ENCODE results near the gene KCP. TPM values are rescaled to one million over a fixed set of nuclear protein-coding genes. Genes with fewer than 3 reads are reported as not detected.

KCP gene
- total and polyA plus RNA-seq, 3 experiments from 2014 or later = 0.84 to 1.1 TPM; not detected in 1

GRCh38 chr7:128891110-128891941, 19.2 kb downstream of the KCP start:
- Histone ChIP-seq H3K27me3 (ENCODE audit: insufficient read depth, low read length, poor library complexity, severe bottlenecking) (peaks cover 7% of the 10 kb centered on the region), H3K4me1 (ENCODE audit: insufficient read depth, low read length) (no peaks in the 10 kb centered on the region), H3K27ac (ENCODE audit: low read depth, low read length) (no peak overlapping the region), H3K36me3 (ENCODE audit: insufficient read depth, low read length) (no peaks in the 10 kb centered on the region), H3K4me3 (ENCODE audit: low read length) (no peak overlapping the region), H3K9me3 (ENCODE audit: low read length) (no peaks in the 10 kb centered on the region)
- Mint-ChIP-seq H3K27me3 (peaks cover 5 to 14% of the 10 kb centered on the region in 2 donors), H3K36me3 (no peaks in the 10 kb centered on the region), H3K9me3 (no peaks in the 10 kb centered on the region), H3K27ac (no peak overlapping the region), H3K4me3 (peak overlapping the region in 3 of 7 donors; percentile 27 to 38 (median 27)), H3K4me1 (peaks cover 3 to 4% (median 3%) of the 10 kb centered on the region in 3 donors)
- DNase-seq = peak in 1 of 5 donors; percentile 52
- POLR2A ChIA-PET = no interaction called here
- CTCF ChIA-PET = no interaction called here

GRCh38 chr7:128890306-128891109, 20.0 kb downstream of the KCP start:
- H3K4me3 Mint-ChIP-seq = peak overlapping the region in 3 of 7 donors; percentile 27 to 47 (median 44)

GRCh38 chr7:128889121-128889520, 21.4 kb downstream of the KCP start:
- Mint-ChIP-seq H3K36me3 (no peaks in the 10 kb centered on the region), H3K4me3 (no peak overlapping the region), H3K27ac (no peak overlapping the region), H3K4me1 (peaks cover 3 to 4% (median 4%) of the 10 kb centered on the region in 3 donors), H3K27me3 (peaks cover 7 to 19% of the 10 kb centered on the region in 2 donors), H3K9me3 (no peaks in the 10 kb centered on the region)
- Histone ChIP-seq H3K9me3 (ENCODE audit: low read length) (no peaks in the 10 kb centered on the region), H3K4me1 (ENCODE audit: insufficient read depth, low read length) (no peaks in the 10 kb centered on the region), H3K36me3 (ENCODE audit: insufficient read depth, low read length) (no peaks in the 10 kb centered on the region), H3K27me3 (ENCODE audit: insufficient read depth, low read length, poor library complexity, severe bottlenecking) (peaks cover 7% of the 10 kb centered on the region), H3K27ac (ENCODE audit: low read depth, low read length) (no peak overlapping the region), H3K4me3 (ENCODE audit: low read length) (no peak overlapping the region)
- POLR2A ChIA-PET = no interaction called here
- CTCF ChIA-PET = no interaction called here
- peak in 1 of 5 donors; percentile 20 for DNase-seq

More at GRCh38 chr7:128890306-128891109, 20.0 kb downstream of the KCP start:
- peaks cover 3 to 4% (median 3%) of the 10 kb centered on the region in 3 donors for H3K4me1 Mint-ChIP-seq
- H3K36me3 ChIP-seq (ENCODE audit: insufficient read depth, low read length) = no peaks in the 10 kb centered on the region
- peak in 1 of 5 donors; percentile 41 for DNase-seq
- CTCF ChIA-PET = no interaction called here
- H3K9me3 Mint-ChIP-seq = no peaks in the 10 kb centered on the region
- H3K27me3 ChIP-seq (ENCODE audit: insufficient read depth, low read length, poor library complexity, severe bottlenecking) = peaks cover 7% of the 10 kb centered on the region
- peaks cover 5 to 19% of the 10 kb centered on the region in 2 donors for H3K27me3 Mint-ChIP-seq
- H3K27ac ChIP-seq (ENCODE audit: low read depth, low read length) = no peak overlapping the region
- H3K4me3 ChIP-seq (ENCODE audit: low read length) = no peak overlapping the region
- no peaks in the 10 kb centered on the region for H3K9me3 ChIP-seq (ENCODE audit: low read length)
- POLR2A ChIA-PET = no interaction called here
- no peaks in the 10 kb centered on the region for H3K36me3 Mint-ChIP-seq
- H3K4me1 ChIP-seq (ENCODE audit: insufficient read depth, low read length) = no peaks in the 10 kb centered on the region
- no peak overlapping the region for H3K27ac Mint-ChIP-seq

- ChIA-PET POLR2A (no interaction called here), CTCF (no interaction called here)
- Histone ChIP-seq H3K27me3 (ENCODE audit: insufficient read depth, low read length, poor library complexity, severe bottlenecking) (peaks cover 7% of the 10 kb centered on the region), H3K4me3 (ENCODE audit: low read length) (no peak overlapping the region), H3K36me3 (ENCODE audit: insufficient read depth, low read length) (no peaks in the 10 kb centered on the region), H3K9me3 (ENCODE audit: low read length) (no peaks in the 10 kb centered on the region), H3K27ac (ENCODE audit: low read depth, low read length) (no peak overlapping the region), H3K4me1 (ENCODE audit: insufficient read depth, low read length) (no peaks in the 10 kb centered on the region)
- Mint-ChIP-seq H3K4me1 (peaks cover 3 to 6% (median 4%) of the 10 kb centered on the region in 3 donors), H3K9me3 (no peaks in the 10 kb centered on the region), H3K27ac (no peak overlapping the region), H3K36me3 (no peaks in the 10 kb centered on the region), H3K27me3 (peaks cover 7 to 19% of the 10 kb centered on the region in 2 donors), H3K4me3 (no peak overlapping the region)
- DNase-seq = peak in 1 of 5 donors; percentile 19
Observed at GRCh38 chr7:128888756-128889095, 21.8 kb downstream of the KCP start.

- Histone ChIP-seq H3K4me3 (ENCODE audit: low read length) (no peak overlapping the region), H3K4me1 (ENCODE audit: insufficient read depth, low read length) (no peaks in the 10 kb centered on the region), H3K36me3 (ENCODE audit: insufficient read depth, low read length) (no peaks in the 10 kb centered on the region), H3K9me3 (ENCODE audit: low read length) (no peaks in the 10 kb centered on the region), H3K27me3 (ENCODE audit: insufficient read depth, low read length, poor library complexity, severe bottlenecking) (peaks cover 7% of the 10 kb centered on the region), H3K27ac (ENCODE audit: low read depth, low read length) (no peak overlapping the region)
- no peaks in the 10 kb centered on the region for H3K36me3 Mint-ChIP-seq
- ChIA-PET CTCF (no interaction called here), POLR2A (no interaction called here)
- no peak overlapping the region for H3K27ac Mint-ChIP-seq
- no peak overlapping the region for H3K4me3 Mint-ChIP-seq
- peaks cover 7 to 19% of the 10 kb centered on the region in 2 donors for H3K27me3 Mint-ChIP-seq
- H3K9me3 Mint-ChIP-seq = no peaks in the 10 kb centered on the region
- peaks cover 5 to 12% (median 9%) of the 10 kb centered on the region in 3 donors for H3K4me1 Mint-ChIP-seq
- DNase-seq = peak in 1 of 5 donors; percentile 8
Observed at GRCh38 chr7:128888039-128888755, 22.3 kb downstream of the KCP start.

GRCh38 chr7:128887169-128888038, 23.1 kb downstream of the KCP start:
- peak in 1 of 5 donors; percentile 14 for DNase-seq
- Mint-ChIP-seq H3K4me1 (peaks cover 5 to 12% (median 9%) of the 10 kb centered on the region in 3 donors), H3K9me3 (no peaks in the 10 kb centered on the region), H3K27ac (no peak overlapping the region), H3K27me3 (peaks cover 7 to 19% of the 10 kb centered on the region in 2 donors), H3K36me3 (no peaks in the 10 kb centered on the region), H3K4me3 (no peak overlapping the region)
- Histone ChIP-seq H3K4me3 (ENCODE audit: low read length) (no peak overlapping the region), H3K36me3 (ENCODE audit: insufficient read depth, low read length) (no peaks in the 10 kb centered on the region), H3K27ac (ENCODE audit: low read depth, low read length) (no peak overlapping the region), H3K9me3 (ENCODE audit: low read length) (no peaks in the 10 kb centered on the region), H3K4me1 (ENCODE audit: insufficient read depth, low read length) (no peaks in the 10 kb centered on the region), H3K27me3 (ENCODE audit: insufficient read depth, low read length, poor library complexity, severe bottlenecking) (peaks cover 7% of the 10 kb centered on the region)
- ChIA-PET CTCF (no interaction called here), POLR2A (no interaction called here)

GRCh38 chr7:128886391-128887168, 23.9 kb downstream of the KCP start:
- H3K27ac Mint-ChIP-seq = no peak overlapping the region
- CTCF ChIA-PET = no interaction called here
- H3K27me3 ChIP-seq (ENCODE audit: insufficient read depth, low read length, poor library complexity, severe bottlenecking) = peaks cover 7% of the 10 kb centered on the region

More at GRCh38 chr7:128886391-128887168, 23.9 kb downstream of the KCP start:
- peak in 1 of 5 donors; percentile 38 for DNase-seq
- Mint-ChIP-seq H3K9me3 (no peaks in the 10 kb centered on the region), H3K27me3 (peaks cover 7 to 15% of the 10 kb centered on the region in 2 donors), H3K4me3 (no peak overlapping the region), H3K4me1 (peaks cover 3 to 12% (median 9%) of the 10 kb centered on the region in 3 donors), H3K36me3 (no peaks in the 10 kb centered on the region)
- no peaks in the 10 kb centered on the region for H3K9me3 ChIP-seq (ENCODE audit: low read length)
- POLR2A ChIA-PET = no interaction called here
- no peak overlapping the region for H3K27ac ChIP-seq (ENCODE audit: low read depth, low read length)
- no peaks in the 10 kb centered on the region for H3K36me3 ChIP-seq (ENCODE audit: insufficient read depth, low read length)
- H3K4me1 ChIP-seq (ENCODE audit: insufficient read depth, low read length) = no peaks in the 10 kb centered on the region
- H3K4me3 ChIP-seq (ENCODE audit: low read length) = no peak overlapping the region

Data from CD8-positive, alpha-beta memory T cell (primary cell).